Measurements from ENCODE around the gene PYGB. TPM values are rescaled to one million over a fixed set of nuclear protein-coding genes. Genes with fewer than 3 reads are reported as not detected.

PYGB gene
- total RNA-seq, 2 donors from 2014 or later, result 34.8 to 42.8 TPM

DNA sequence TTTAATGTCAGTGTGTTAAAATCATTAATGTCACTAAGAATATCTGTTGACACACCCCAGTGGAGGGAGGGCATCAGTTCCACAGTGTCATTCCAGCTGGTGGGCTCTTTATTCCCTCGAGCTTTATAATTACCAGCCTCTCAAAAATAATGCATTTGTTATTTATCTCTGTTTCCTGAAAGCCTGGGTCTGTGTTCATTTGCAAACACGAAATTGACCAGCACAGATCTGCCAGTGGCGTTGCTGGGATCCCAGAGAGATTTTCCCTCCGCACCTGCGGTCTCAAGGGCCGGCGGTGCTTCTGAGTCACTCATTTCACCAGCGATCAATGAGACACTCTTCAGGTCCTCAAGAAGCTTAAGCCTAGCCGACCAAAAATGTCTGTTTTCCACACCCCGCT, 5.7 kb upstream of the PYGB start:
- Histone ChIP-seq H3K4me3 (no peak overlapping the region), H3K36me3 (replicated peaks in 1 of 2; ENCODE audit: insufficient read depth in 1 of 2, low read depth in 2 of 2) (no peaks in the 10 kb centered on the region), H3K27ac (no peak overlapping the region), H3K27me3 (no peaks in the 10 kb centered on the region), H3K9me3 (no peaks in the 10 kb centered on the region), H3K4me1 (peaks cover 12% of the 10 kb centered on the region)
- DNase-seq, result no peak
- 76 to 80% methylated on average over 10 of the region's 10 CpGs for WGBS, 2 donors
- intact Hi-C loops (cut with DNase I), result no loop called here
- no peak for TF ChIP-seq POLR2A (IDR thresholded peaks at IDR 0.05)
- TF ChIP-seq, protein P1, sequence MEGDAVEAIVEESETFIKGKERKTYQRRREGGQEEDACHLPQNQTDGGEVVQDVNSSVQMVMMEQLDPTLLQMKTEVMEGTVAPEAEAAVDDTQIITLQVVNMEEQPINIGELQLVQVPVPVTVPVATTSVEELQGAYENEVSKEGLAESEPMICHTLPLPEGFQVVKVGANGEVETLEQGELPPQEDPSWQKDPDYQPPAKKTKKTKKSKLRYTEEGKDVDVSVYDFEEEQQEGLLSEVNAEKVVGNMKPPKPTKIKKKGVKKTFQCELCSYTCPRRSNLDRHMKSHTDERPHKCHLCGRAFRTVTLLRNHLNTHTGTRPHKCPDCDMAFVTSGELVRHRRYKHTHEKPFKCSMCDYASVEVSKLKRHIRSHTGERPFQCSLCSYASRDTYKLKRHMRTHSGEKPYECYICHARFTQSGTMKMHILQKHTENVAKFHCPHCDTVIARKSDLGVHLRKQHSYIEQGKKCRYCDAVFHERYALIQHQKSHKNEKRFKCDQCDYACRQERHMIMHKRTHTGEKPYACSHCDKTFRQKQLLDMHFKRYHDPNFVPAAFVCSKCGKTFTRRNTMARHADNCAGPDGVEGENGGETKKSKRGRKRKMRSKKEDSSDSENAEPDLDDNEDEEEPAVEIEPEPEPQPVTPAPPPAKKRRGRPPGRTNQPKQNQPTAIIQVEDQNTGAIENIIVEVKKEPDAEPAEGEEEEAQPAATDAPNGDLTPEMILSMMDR (IDR thresholded peaks at IDR 0.05), result no peak
- ATAC-seq, result no peak

DNA sequence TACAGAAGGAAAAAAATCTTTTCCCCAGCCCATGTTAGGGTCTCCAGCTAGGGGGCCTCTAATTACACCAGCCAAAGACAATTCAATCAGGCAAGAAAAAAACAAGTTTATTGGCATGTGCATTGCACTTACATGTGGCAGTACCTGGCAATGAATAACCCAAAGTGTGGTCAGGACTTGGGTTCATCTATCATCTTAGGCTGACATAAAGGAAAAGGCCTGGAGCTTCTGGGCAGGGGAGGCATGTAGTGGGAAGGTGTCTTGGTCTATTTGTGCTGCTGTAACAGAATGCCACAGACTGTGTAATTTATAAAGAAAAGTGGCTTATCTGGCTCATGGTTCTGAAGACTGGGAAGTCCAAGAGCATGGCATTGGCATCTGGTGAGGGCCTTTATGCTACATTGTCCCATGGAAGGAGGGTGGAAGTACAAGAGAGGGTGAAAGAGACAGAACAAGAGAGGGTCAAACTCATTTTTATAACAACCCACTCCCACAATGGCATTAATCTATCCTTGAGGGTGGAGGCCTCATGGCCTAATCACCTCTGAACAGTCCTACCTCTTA, 4.4 kb upstream of the PYGB start:
- no peak for DNase-seq
- intact Hi-C loops (cut with DNase I), result no loop called here
- no peaks in the 10 kb centered on the region for H3K27me3 ChIP-seq
- H3K4me3 ChIP-seq, result no peak overlapping the region
- no peak for ATAC-seq
- H3K27ac ChIP-seq, result no peak overlapping the region
- no peaks in the 10 kb centered on the region for H3K36me3 ChIP-seq (replicated peaks in 1 of 2; ENCODE audit: insufficient read depth in 1 of 2, low read depth in 2 of 2)
- TF ChIP-seq, protein P1 (IDR thresholded peaks at IDR 0.05), result no peak
- TF ChIP-seq POLR2A (IDR thresholded peaks at IDR 0.05), result no peak
- H3K9me3 ChIP-seq, result no peaks in the 10 kb centered on the region
- H3K4me1 ChIP-seq, result peaks cover 16% of the 10 kb centered on the region

DNA sequence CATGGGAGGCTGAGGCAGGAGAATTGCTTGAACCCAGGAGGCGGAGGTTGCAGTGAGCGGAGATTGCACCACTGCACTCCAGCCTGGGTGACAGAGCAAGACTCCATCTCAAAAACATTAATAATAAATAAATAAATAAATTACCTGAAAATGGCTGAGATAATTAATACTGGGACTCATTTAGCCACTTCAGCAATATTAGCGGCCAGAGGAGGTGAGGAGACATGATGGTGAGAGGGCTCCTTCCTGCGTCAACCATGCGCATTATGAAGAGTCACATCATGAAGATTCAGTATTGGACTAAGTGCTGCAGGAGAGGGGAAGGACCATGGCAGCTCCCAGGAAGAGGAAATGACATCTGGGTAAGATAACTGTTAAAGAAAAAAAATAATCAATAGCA, 2.9 kb upstream of the PYGB start:
- no peaks in the 10 kb centered on the region for H3K27me3 ChIP-seq
- TF ChIP-seq, protein P1 (IDR thresholded peaks at IDR 0.05), result no peak
- TF ChIP-seq POLR2A (IDR thresholded peaks at IDR 0.05), result no peak
- H3K4me3 ChIP-seq, result no peak overlapping the region
- H3K36me3 ChIP-seq (replicated peaks in 1 of 2; ENCODE audit: insufficient read depth in 1 of 2, low read depth in 2 of 2), result no peaks in the 10 kb centered on the region
- ATAC-seq, result no peak
- WGBS, 2 donors, result 94% methylated on average over 5 of the region's 5 CpGs
- no peaks in the 10 kb centered on the region for H3K9me3 ChIP-seq
- intact Hi-C loops (cut with DNase I), result no loop called here
- H3K27ac ChIP-seq, result no peak overlapping the region
- no peak for DNase-seq
- H3K4me1 ChIP-seq, result peaks cover 31% of the 10 kb centered on the region

DNA sequence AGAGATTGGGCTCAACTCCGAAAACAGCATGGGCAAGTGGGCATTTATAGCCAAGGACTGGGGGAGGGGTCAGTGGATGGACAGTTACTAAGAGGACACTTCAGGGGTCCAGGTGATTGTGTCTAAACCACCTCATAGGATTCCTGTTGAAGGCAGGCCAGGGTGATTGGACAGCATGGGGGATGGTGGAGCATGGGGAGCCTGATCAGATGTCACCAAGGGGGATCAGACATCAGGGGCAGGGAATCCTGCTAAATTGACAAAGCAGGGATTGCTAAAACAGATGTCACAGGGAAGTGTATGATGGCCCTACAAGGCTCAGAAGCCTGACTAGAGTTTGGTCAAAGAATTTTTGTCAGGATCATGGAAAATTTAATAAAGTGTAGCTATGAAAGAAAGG, 2.4 kb upstream of the PYGB start:
- TF ChIP-seq, protein P1 (IDR thresholded peaks at IDR 0.05), result no peak
- TF ChIP-seq POLR2A (IDR thresholded peaks at IDR 0.05), result no peak
- Histone ChIP-seq H3K27ac (no peak overlapping the region), H3K4me3 (no peak overlapping the region), H3K9me3 (no peaks in the 10 kb centered on the region), H3K36me3 (replicated peaks in 1 of 2; ENCODE audit: insufficient read depth in 1 of 2, low read depth in 2 of 2) (no peaks in the 10 kb centered on the region), H3K4me1 (peaks cover 33% of the 10 kb centered on the region), H3K27me3 (no peaks in the 10 kb centered on the region)
- intact Hi-C loops (cut with DNase I), result no loop called here
- no peak for DNase-seq
- WGBS, 2 donors, result 88 to 100% methylated on average over 1 of the region's 1 CpG
- ATAC-seq, result no peak

All from body of pancreas (tissue), 4 donors.